ENCODE data around the gene S100A6.

- TF ChIP-seq CTCF (IDR thresholded peaks at IDR 0.05; ENCODE audit: borderline replicate concordance, extremely low read depth, low read length, poor library complexity, severe bottlenecking) (peak; percentile 24), EZH2 (IDR thresholded peaks at IDR 0.05; ENCODE audit: borderline replicate concordance, low read depth, low read length, severe bottlenecking) (no peak)
These were observed 22.8 kb downstream of the S100A6 start for GRCh38 chr1:153513023-153513422.

Data from DND-41 (cell line).